HG03558 (cell line): ENCODE data around the gene HIVEP1.

Source experiments
- ATAC-seq: cut with Tn5 transposase; IDR thresholded peaks from one replicate; pipeline ENCODE4 v1.9.1; 2021; ENCODE audit warnings: moderate number of reproducible peaks; ENCODE audit not compliant: unreplicated experiment; ENCODE audit errors: extremely low read depth

The HIVEP1 gene

GRCh38 chr6:12014027-12014872, 2.1 kb downstream of the HIVEP1 start:
- no peak for ATAC-seq

- no peak for ATAC-seq
These were observed 2.7 kb downstream of the HIVEP1 start for GRCh38 chr6:12014873-12015149.

GRCh38 chr6:12017263-12017662, 5.2 kb downstream of the HIVEP1 start:
- ATAC-seq, result no peak

GRCh38 chr6:12017876-12018401, 5.8 kb downstream of the HIVEP1 start:
- ATAC-seq, result no peak

- no peak for ATAC-seq
These were observed 8.2 kb downstream of the HIVEP1 start for GRCh38 chr6:12020187-12020791.

GRCh38 chr6:12022481-12022880, 10.4 kb downstream of the HIVEP1 start:
- ATAC-seq, result no peak

GRCh38 chr6:12022953-12023388, 10.9 kb downstream of the HIVEP1 start:
- no peak for ATAC-seq

GRCh38 chr6:12024216-12024615, 12.1 kb downstream of the HIVEP1 start:
- ATAC-seq, result no peak

- no peak for ATAC-seq
These were observed 12.8 kb downstream of the HIVEP1 start for GRCh38 chr6:12024699-12025434.

- ATAC-seq, result no peak
These were observed 14.0 kb downstream of the HIVEP1 start for GRCh38 chr6:12026120-12026519.

GRCh38 chr6:12026833-12027232, 14.7 kb downstream of the HIVEP1 start:
- ATAC-seq, result no peak

- ATAC-seq, result no peak
These were observed 16.1 kb downstream of the HIVEP1 start for GRCh38 chr6:12028213-12028612.

- no peak for ATAC-seq
These were observed 18.0 kb downstream of the HIVEP1 start for GRCh38 chr6:12029979-12030737.

- ATAC-seq, result no peak
These were observed 19.0 kb downstream of the HIVEP1 start for GRCh38 chr6:12030993-12031550.

GRCh38 chr6:12032783-12033573, 20.9 kb downstream of the HIVEP1 start:
- ATAC-seq, result no peak

- no peak for ATAC-seq
These were observed 21.7 kb downstream of the HIVEP1 start for GRCh38 chr6:12033770-12034169.

- ATAC-seq, result no peak
These were observed 22.2 kb downstream of the HIVEP1 start for GRCh38 chr6:12034349-12034748.

GRCh38 chr6:12034837-12035236, 22.7 kb downstream of the HIVEP1 start:
- ATAC-seq, result no peak

- ATAC-seq, result no peak
These were observed 24.7 kb downstream of the HIVEP1 start for GRCh38 chr6:12036766-12037165.
